SK-N-MC (cell line): ENCODE measurements around the gene AKAP1.

Experiments used
- EZH2 ChIP-seq: fragments of 200-600 bp; sonication (generic); IDR thresholded peaks from one replicate; pipeline ENCODE4 v1.6.1; 2017; ENCODE audit warnings: antibody characterized with exemption
- POLR2AphosphoS5 ChIP-seq: IDR thresholded peaks from 2 replicates; pipeline ENCODE4 v1.6.1; 2012; ENCODE audit warnings: mild to moderate bottlenecking, low read depth, low read length, borderline replicate concordance

DNA sequence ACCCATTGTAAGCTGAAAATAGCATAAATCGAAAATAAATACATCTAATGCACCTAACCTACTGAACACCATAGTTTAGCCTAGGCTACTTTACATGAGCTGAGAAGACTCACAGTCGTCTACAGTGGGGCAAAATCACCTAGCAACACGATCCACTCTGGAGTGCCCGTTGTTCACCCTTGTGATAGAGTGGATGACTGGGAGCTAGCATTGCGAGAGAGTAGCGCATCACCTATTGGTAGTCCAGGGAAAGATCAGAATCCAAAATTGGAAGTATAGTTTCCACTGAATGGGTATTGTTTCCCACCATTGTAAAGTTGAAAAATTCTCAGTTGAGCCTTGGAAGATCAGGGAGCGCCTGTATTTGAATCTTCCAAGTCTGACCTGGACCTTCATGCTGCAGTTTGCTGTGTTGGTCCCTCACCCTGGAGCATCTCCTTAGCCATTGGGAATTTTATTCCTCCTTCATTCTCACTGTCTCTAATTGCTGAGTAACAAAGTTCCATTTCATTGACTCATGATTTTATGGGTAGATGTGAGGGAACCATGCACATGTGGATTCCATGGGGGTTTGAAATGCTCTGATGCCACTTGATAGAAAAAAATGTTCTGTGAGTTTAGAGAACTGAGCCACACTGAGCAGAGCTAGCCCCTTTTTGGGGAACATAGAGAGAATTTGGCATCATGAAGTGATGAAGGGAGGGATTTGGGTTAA, 19.6 kb downstream of the AKAP1 start:
- no peak for TF ChIP-seq EZH2
- no peak for TF ChIP-seq POLR2AphosphoS5
